HG03095 (cell line): Measurements from ENCODE around the gene EMP2.

Experiments
- ATAC-seq: cut with Tn5 transposase; IDR thresholded peaks from one replicate; pipeline ENCODE4 v1.9.1; 2021; ENCODE audit warnings: moderate library complexity; ENCODE audit not compliant: unreplicated experiment

Gene EMP2

DNA sequence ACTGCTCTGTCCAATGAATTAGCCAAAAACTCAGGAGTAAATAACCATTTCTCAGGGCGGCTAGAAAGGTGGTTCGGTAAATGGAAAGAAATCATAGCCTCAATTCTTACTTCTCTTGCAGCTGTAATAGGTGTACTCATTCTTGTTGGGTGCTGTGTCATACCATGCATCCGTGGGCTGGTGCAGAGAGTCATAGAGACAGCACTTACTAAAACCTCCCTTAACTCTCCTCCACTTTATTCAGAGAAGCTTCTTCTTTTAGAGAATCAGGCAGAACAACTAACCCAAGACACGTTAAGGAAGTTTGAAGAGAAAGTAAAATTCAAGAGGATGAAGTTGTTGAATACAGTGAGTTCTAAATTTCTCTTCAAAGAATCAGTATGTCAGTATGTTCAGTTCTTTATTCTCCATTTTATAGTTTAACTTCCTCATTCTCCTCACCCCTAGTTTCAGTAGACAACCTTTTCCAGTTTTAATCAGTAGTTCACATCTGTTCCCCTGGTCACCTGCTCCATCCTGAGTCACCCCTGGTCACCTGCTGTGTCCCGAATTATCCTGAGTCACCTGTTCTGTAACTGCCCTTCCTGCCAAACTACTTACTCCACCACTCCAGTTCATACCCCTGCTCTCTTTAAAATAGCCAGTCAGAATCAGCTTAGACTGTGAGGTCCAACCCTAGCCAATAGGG lies 85.9 kb downstream of the EMP2 start:
- ATAC-seq = no peak

DNA sequence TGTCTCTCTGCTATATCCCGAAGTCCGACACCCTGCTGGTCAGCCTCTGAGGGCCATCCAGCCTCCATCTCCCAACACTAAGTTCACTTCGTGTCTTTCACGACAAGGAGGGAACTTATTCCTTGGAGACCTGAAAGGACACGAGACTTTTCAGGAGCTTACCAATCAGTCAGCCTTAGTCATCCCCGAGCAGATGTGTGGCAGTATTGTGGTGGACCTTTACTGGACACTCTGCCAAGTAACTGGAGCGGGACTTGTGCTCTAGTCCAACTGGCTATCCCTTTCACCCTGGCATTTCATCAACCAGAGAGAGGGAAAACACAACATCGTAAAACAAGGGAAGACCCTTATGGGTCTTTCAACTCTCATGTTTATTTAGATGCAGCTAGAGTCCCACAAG lies 87.1 kb downstream of the EMP2 start:
- no peak for ATAC-seq

GRCh38 chr16:10490141-10490540 lies 90.3 kb downstream of the EMP2 start:
- no peak for ATAC-seq

GRCh38 chr16:10485698-10486382 lies 94.6 kb downstream of the EMP2 start:
- ATAC-seq = no peak

GRCh38 chr16:10485159-10485558 lies 95.2 kb downstream of the EMP2 start:
- no peak for ATAC-seq

DNA sequence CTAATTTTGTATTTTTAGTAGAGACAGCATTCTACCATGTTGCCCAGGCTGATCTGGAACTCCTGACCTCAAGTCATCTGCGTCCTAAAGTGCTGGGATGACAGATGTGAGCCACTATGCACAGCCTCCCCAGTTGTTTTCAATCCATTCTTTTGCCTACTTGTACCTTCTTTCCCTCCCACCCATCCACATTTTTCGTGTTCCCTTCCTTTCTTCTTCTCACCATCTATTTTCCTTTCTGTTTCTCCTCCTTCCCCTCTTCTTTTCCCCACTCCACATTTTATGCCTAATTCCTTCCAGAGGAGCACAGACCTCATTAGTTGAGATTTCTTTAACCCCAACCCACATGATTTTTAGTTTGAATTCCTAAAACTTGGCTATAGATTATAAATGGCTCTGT lies 100.2 kb downstream of the EMP2 start:
- no peak for ATAC-seq
